Measurements from ENCODE around the gene CTTN. TPM values are rescaled to one million over a fixed set of nuclear protein-coding genes. Genes with fewer than 3 reads are reported as not detected.

Gene CTTN
- total and polyA plus RNA-seq, 9 of the 15 experiments (the other 6 are each of a cell fraction or from before 2014, with no cell fraction given) = 9.9 to 158 (median 99.7) TPM

DNA sequence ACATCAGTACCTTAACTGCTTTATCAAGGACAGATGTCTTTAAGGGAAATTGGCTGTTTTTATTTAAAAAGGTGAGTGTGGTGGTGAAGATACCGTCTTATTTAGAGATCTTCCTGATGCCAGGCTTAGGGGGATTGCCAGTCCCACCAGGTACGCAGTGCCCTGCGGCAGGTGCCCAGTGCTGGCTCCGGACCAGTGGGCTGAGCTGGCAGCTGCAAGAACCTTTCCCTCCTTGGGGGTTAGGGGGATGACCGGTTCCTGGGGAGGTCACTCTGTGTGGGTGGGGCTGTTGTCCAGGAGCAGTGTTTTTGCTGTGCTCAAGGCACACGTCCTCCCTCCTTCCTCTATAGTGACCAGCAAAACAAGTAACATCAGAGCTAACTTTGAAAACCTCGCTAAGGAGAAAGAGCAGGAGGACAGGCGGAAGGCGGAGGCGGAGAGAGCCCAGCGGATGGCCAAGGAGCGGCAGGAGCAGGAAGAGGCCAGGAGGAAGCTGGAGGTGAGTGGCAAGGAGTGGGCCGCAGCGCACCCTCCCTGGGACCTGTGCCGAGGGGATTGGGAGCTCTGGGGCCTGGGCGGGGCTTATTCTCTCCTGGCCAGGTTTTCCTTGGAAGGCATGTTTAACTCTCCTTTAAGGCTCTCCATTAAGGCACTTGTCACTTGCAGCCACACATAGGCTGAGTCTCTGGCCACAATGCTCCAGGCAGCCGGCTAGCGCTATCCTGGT lies 30.5 kb downstream of the CTTN start:
- Histone ChIP-seq H3K9me3 (replicated peaks; ENCODE audit: control insufficient read depth, insufficient read depth, low read depth, low read length) (no peaks in the 10 kb centered on the region), H3K4me3 (no peak overlapping the region), H3K4me1 (replicated peaks in 1 of 2; ENCODE audit: control insufficient read depth in 2 of 2, insufficient read depth in 2 of 2, low read length in 2 of 2) (peaks cover 4 to 13% of the 10 kb centered on the region in 2 experiments; a peak in 3 of 5 replicates), H3K9me1 (ENCODE audit: control insufficient read depth, insufficient read depth, low read length) (peaks cover 6% of the 10 kb centered on the region), H3K9ac (ENCODE audit: insufficient read depth in 1 of 2, low read depth in 2 of 2, low read length in 2 of 2) (peak overlapping the region in 1 of 2 experiments; percentile 74; a peak in 1 of 4 replicates), H3K27ac (ENCODE audit: extremely low read depth, low read depth, low read length) (no peak overlapping the region), H4K20me1 (replicated peaks; ENCODE audit: control insufficient read depth, insufficient read depth, low read length) (peaks cover 10% of the 10 kb centered on the region; the same call in 1 of the 2 replicates), H2AFZ (ENCODE audit: low read depth, low read length) (no peak overlapping the region), H3K79me2 (ENCODE audit: control insufficient read depth, insufficient read depth, low read length) (peaks cover 5% of the 10 kb centered on the region; the same call in 2 of the 3 replicates), H3K36me3 (ENCODE audit: control insufficient read depth, insufficient read depth, low read length) (peaks cover 86% of the 10 kb centered on the region), H3K27me3 (ENCODE audit: control insufficient read depth in 2 of 2, insufficient read depth in 2 of 2, low read length in 2 of 2) (no peaks in the 10 kb centered on the region), H3K4me2 (ENCODE audit: insufficient read depth, low read length) (no peak overlapping the region)
- in situ Hi-C loops (cut with MboI) (no loop called here), intact Hi-C loops (cut with micrococcal nuclease) (no loop called here)
- no peak for FAIRE-seq
- no peak for ATAC-seq
- BruUV-seq (replicated peaks) = no TSS peak
- no peak for DNase-seq (ENCODE audit: extremely low read depth in 1 of 4, low spot score in 3 of 4)
- 96% methylated on average over 12 of the region's 18 CpGs for WGBS (ENCODE audit: insufficient coverage, low coverage, missing lambda C conversion rate)
- POLR2A ChIA-PET = interaction anchor here (0.6 to 2.6 kb wide), 3 partner anchors 10 to 31 kb away, joined by 3 to 14 read pairs (median 3); partner anchors contain the start of gene CTTN
- TF ChIP-seq CHD1 (IDR thresholded peaks at IDR 0.05; ENCODE audit: low read length) (no peak), HOMEZ (CRISPR knock-in tag; IDR thresholded peaks at IDR 0.05) (no peak), MYNN (IDR thresholded peaks at IDR 0.05) (0 out of 2 replicates have a peak, but pooled peaks have one; percentile 19), MYNN (CRISPR knock-in tag; IDR thresholded peaks at IDR 0.05) (no peak)
- CTCF ChIA-PET (ENCODE audit: low intra/inter-chr PET ratio) = no interaction called here

Data from K562 (cell line).